ENCODE data around the gene UACA.
"Not testable (repeated sequence)": the region's sequence is repeated elsewhere in the genome, so short reads cannot be mapped to it uniquely, and the experiment has no call there.

The UACA gene

DNA sequence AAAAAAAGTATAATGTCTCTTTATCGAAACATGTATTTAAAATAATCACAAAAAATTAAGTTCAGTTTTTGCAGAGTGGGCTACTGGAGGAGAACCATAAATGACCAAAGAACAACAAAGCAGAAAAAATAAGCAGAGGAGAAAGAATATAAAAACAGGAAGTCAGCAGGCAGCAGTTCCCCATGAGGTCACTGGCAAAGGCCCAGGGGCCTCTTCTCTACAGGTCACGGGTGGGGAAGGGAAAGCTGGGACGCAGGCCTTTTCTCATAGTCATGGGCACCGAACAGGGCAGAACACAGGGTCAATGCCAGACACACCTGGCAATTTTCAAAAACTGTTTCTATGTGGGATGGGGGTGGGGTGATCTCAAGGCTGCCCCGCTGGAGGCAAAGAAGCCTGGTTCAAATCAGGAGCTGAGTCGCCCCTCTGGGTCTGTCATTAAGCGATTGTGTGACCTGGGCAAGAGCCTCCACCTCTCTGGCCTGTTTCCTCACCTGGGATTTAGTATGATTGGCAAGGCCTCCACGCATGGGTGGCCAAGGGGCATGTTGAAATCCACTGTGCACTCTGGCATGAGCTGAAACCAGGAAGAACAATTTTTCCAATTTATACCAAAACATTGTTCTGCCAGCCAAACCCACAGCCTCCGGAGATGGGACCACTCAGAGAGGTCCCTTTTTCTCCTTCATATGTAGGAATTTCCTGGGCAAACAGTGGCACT lies 43.8 kb upstream of the UACA start:
- peak overlapping the region; percentile 68 for H3K27ac ChIP-seq (replicated peaks)
- peak in 1 of 2 experiments; percentile 78 for DNase-seq (ENCODE audit: low read depth in 1 of 2, low spot score in 1 of 2)

DNA sequence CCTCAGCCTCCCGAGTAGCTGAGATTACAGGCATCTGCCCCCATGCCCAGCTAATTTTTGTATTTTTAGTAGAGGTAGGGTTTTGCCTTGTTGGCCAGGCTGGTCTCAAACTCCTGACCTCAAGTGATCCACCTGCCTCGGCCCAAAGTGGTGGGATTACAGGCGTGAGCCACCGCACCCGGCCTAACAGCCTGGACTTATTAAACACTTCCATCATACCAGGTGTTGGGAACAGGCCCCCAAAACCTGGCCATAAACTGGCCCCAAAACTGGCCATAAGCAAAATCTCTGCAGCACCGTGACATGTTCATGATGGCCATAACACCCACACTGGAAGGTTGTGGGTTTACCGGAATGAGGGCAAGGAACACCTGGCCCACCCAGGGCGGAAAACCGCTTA lies 41.0 kb upstream of the UACA start:
- not testable (repeated sequence) for H3K4me3 ChIP-seq (replicated peaks; ENCODE audit: insufficient read depth, low read length); DNase-seq (ENCODE audit: low read depth in 1 of 2, low spot score in 1 of 2); H3K27me3 ChIP-seq (ENCODE audit: insufficient read depth, poor library complexity, severe bottlenecking); H3K27ac ChIP-seq (replicated peaks)

More for the DNA sequence above, 43.8 kb upstream of the UACA start:
- Histone ChIP-seq H3K4me3 (replicated peaks; ENCODE audit: insufficient read depth, low read length) (no peak overlapping the region), H3K27me3 (ENCODE audit: insufficient read depth, poor library complexity, severe bottlenecking) (no peaks in the 10 kb centered on the region)
- TF ChIP-seq SPI1 (IDR thresholded peaks at IDR 0.05; ENCODE audit: borderline replicate concordance, low read depth) (peak; percentile 99), POLR2AphosphoS5 (IDR thresholded peaks at IDR 0.05; ENCODE audit: low read depth) (peak; percentile 55; the same call in 1 of the 2 replicates), GABPA (IDR thresholded peaks at IDR 0.05; ENCODE audit: low read depth) (no peak)
- TF ChIP-seq, protein P1, sequence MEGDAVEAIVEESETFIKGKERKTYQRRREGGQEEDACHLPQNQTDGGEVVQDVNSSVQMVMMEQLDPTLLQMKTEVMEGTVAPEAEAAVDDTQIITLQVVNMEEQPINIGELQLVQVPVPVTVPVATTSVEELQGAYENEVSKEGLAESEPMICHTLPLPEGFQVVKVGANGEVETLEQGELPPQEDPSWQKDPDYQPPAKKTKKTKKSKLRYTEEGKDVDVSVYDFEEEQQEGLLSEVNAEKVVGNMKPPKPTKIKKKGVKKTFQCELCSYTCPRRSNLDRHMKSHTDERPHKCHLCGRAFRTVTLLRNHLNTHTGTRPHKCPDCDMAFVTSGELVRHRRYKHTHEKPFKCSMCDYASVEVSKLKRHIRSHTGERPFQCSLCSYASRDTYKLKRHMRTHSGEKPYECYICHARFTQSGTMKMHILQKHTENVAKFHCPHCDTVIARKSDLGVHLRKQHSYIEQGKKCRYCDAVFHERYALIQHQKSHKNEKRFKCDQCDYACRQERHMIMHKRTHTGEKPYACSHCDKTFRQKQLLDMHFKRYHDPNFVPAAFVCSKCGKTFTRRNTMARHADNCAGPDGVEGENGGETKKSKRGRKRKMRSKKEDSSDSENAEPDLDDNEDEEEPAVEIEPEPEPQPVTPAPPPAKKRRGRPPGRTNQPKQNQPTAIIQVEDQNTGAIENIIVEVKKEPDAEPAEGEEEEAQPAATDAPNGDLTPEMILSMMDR (IDR thresholded peaks at IDR 0.05; ENCODE audit: insufficient read depth, low read length), result no peak
- TF ChIP-seq, protein P2, sequence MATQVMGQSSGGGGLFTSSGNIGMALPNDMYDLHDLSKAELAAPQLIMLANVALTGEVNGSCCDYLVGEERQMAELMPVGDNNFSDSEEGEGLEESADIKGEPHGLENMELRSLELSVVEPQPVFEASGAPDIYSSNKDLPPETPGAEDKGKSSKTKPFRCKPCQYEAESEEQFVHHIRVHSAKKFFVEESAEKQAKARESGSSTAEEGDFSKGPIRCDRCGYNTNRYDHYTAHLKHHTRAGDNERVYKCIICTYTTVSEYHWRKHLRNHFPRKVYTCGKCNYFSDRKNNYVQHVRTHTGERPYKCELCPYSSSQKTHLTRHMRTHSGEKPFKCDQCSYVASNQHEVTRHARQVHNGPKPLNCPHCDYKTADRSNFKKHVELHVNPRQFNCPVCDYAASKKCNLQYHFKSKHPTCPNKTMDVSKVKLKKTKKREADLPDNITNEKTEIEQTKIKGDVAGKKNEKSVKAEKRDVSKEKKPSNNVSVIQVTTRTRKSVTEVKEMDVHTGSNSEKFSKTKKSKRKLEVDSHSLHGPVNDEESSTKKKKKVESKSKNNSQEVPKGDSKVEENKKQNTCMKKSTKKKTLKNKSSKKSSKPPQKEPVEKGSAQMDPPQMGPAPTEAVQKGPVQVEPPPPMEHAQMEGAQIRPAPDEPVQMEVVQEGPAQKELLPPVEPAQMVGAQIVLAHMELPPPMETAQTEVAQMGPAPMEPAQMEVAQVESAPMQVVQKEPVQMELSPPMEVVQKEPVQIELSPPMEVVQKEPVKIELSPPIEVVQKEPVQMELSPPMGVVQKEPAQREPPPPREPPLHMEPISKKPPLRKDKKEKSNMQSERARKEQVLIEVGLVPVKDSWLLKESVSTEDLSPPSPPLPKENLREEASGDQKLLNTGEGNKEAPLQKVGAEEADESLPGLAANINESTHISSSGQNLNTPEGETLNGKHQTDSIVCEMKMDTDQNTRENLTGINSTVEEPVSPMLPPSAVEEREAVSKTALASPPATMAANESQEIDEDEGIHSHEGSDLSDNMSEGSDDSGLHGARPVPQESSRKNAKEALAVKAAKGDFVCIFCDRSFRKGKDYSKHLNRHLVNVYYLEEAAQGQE (IDR thresholded peaks at IDR 0.05; ENCODE audit: insufficient replicate concordance, low read depth), result no peak

DNA sequence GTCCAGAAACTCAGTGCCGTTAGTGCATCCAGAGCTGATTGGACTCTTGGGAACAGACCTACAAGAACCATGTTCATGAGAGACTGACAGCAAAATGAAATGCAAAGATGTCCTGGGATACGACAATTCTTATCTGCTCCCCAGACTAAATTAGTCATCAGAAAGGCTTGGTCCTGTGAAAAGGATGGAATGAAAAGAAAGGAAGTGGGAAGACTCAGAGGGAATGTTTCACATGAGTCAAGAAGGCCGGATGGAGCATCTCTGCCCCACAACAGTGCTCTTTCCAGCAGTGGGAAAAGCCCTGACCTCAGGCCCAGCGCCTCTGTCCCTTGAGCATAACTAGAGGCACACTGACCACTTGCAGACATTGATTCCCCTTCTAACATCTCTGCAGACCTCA lies 39.3 kb upstream of the UACA start:
- Histone ChIP-seq H3K27ac (replicated peaks) (no peak overlapping the region), H3K27me3 (ENCODE audit: insufficient read depth, poor library complexity, severe bottlenecking) (no peaks in the 10 kb centered on the region), H3K4me3 (replicated peaks; ENCODE audit: insufficient read depth, low read length) (no peak overlapping the region)
- TF ChIP-seq, protein P1 (IDR thresholded peaks at IDR 0.05; ENCODE audit: insufficient read depth, low read length), result no peak
- TF ChIP-seq SPI1 (IDR thresholded peaks at IDR 0.05; ENCODE audit: borderline replicate concordance, low read depth) (no peak), POLR2AphosphoS5 (IDR thresholded peaks at IDR 0.05; ENCODE audit: low read depth) (no peak), GABPA (IDR thresholded peaks at IDR 0.05; ENCODE audit: low read depth) (no peak)
- TF ChIP-seq, protein P2 (IDR thresholded peaks at IDR 0.05; ENCODE audit: insufficient replicate concordance, low read depth), result no peak
- no peak for DNase-seq (ENCODE audit: low read depth in 1 of 2, low spot score in 1 of 2)

DNA sequence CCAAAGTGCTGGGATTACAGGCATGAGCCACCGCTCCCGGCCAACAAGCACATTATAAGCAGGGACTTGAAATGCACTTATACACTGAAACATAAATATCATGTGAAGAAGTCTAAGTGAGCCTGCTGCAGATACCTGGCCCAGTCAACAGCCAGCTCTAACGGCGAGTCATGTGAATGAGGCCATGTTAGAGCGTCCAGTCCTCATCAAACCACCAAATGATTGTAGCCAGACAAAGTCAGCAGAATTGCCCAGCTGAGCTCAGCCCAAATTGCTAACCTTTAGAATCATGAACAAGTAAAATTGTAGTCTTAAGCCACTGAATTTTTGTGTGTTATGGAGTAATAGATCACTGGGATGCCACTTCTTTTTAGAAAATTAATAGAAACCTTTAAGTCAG lies 37.8 kb upstream of the UACA start:
- Histone ChIP-seq H3K4me3 (replicated peaks; ENCODE audit: insufficient read depth, low read length) (no peak overlapping the region), H3K27me3 (ENCODE audit: insufficient read depth, poor library complexity, severe bottlenecking) (no peaks in the 10 kb centered on the region), H3K27ac (replicated peaks) (no peak overlapping the region)
- TF ChIP-seq GABPA (IDR thresholded peaks at IDR 0.05; ENCODE audit: low read depth) (no peak), SPI1 (IDR thresholded peaks at IDR 0.05; ENCODE audit: borderline replicate concordance, low read depth) (no peak), POLR2AphosphoS5 (IDR thresholded peaks at IDR 0.05; ENCODE audit: low read depth) (no peak)
- TF ChIP-seq, protein P2 (IDR thresholded peaks at IDR 0.05; ENCODE audit: insufficient replicate concordance, low read depth), result no peak
- no peak for DNase-seq (ENCODE audit: low read depth in 1 of 2, low spot score in 1 of 2)
